ENCODE measurements around the gene PCMT1.

GRCh38 chr6:149755300-149756260, 6.0 kb downstream of the PCMT1 start:
- TF ChIP-seq CTCF (IDR thresholded peaks at IDR 0.05), result no peak
- no peak for TF ChIP-seq POLR2A (IDR thresholded peaks at IDR 0.05)

All from esophagus squamous epithelium (tissue), 4 donors.